ENCODE results near the gene S100Z. TPM values are rescaled to one million over a fixed set of nuclear protein-coding genes. Genes with fewer than 3 reads are reported as not detected.
"Not testable (repeated sequence)": the region's sequence is repeated elsewhere in the genome, so short reads cannot be mapped to it uniquely, and the experiment has no call there.

The S100Z gene
- total and polyA plus RNA-seq, 8 donors = 0.16 to 0.60 (median 0.39) TPM

DNA sequence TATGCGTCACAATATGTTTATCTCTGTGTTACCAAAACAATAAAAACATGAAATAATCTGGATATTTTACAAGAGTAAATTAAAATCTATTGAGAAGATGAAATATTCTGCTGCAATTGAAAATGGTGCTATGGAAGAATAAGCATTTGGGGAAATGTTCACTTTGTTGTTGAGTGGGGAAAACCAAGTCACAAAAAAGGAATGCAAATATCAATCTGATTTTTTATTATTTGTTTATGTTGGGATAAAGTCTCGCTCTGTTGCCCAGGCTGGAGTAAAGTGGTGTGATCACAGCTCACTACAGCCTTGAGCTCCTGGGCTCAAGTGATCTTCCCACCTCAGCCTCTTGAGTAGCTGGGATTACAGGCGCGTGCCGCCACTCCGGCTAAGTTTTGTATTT lies 39.6 kb upstream of the S100Z start:
- DNase-seq = no peak
- no peaks in the 10 kb centered on the region for H3K27me3 ChIP-seq
- no peak overlapping the region for H3K4me3 ChIP-seq
- intact Hi-C loops (cut with DNase I) = no loop called here
- ATAC-seq = no peak
- no peak overlapping the region for H3K27ac ChIP-seq
- H3K9me3 ChIP-seq = peaks cover 0 to 2% of the 10 kb centered on the region in 2 donors
- H3K36me3 ChIP-seq = no peaks in the 10 kb centered on the region
- no peaks in the 10 kb centered on the region for H3K4me1 ChIP-seq
- TF ChIP-seq, protein P1, sequence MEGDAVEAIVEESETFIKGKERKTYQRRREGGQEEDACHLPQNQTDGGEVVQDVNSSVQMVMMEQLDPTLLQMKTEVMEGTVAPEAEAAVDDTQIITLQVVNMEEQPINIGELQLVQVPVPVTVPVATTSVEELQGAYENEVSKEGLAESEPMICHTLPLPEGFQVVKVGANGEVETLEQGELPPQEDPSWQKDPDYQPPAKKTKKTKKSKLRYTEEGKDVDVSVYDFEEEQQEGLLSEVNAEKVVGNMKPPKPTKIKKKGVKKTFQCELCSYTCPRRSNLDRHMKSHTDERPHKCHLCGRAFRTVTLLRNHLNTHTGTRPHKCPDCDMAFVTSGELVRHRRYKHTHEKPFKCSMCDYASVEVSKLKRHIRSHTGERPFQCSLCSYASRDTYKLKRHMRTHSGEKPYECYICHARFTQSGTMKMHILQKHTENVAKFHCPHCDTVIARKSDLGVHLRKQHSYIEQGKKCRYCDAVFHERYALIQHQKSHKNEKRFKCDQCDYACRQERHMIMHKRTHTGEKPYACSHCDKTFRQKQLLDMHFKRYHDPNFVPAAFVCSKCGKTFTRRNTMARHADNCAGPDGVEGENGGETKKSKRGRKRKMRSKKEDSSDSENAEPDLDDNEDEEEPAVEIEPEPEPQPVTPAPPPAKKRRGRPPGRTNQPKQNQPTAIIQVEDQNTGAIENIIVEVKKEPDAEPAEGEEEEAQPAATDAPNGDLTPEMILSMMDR (IDR thresholded peaks at IDR 0.05) = no peak

DNA sequence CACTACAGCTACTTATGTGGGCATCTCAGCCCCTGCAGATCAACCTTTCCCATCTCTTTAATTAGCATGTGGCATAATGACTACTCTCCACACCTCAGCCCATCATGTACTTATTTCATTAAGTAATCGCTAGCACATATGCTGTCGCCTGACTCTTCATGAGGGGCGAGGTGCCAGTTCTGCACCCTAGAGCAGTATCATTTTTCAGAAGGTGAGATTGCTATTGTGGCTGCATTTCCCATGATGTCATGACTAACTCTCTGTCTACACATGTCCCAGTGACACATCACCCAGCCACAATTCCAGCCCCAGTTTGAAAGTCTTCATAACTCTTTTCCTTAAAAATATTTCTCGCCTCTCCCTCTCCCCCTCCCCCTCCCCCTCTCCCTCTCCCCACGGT lies 38.6 kb upstream of the S100Z start:
- Histone ChIP-seq H3K36me3 (no peaks in the 10 kb centered on the region), H3K27me3 (no peaks in the 10 kb centered on the region), H3K4me3 (no peak overlapping the region), H3K27ac (no peak overlapping the region), H3K9me3 (peaks cover 0 to 2% of the 10 kb centered on the region in 2 donors), H3K4me1 (no peaks in the 10 kb centered on the region)
- ATAC-seq = no peak
- DNase-seq = no peak
- TF ChIP-seq, protein P1 (IDR thresholded peaks at IDR 0.05) = no peak
- intact Hi-C loops (cut with DNase I) = no loop called here

DNA sequence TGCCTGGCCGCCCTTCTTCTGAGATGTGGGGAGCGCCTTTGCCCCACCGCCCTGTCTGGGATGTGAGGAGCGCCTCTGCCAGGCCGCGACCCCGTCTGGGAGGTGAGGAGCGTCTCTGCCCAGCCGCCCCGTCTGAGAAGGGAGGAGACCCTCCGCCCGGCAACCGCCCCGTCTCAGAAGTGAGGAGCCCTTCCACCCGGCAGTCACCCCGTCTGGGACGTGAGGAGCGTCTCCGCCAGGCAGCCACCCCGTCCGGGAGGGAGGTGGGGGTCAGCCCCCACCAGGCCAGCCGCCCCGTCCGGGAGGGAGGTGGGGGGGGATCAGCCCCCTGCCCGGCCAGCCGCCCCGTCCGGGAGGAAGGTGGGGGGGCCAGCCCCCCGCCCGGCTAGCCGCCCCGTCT lies 37.6 kb upstream of the S100Z start:
- H3K4me3 ChIP-seq; H3K4me1 ChIP-seq; H3K27ac ChIP-seq; H3K27me3 ChIP-seq; H3K36me3 ChIP-seq; intact Hi-C loops (cut with DNase I); ATAC-seq; DNase-seq; H3K9me3 ChIP-seq: not testable (repeated sequence)

DNA sequence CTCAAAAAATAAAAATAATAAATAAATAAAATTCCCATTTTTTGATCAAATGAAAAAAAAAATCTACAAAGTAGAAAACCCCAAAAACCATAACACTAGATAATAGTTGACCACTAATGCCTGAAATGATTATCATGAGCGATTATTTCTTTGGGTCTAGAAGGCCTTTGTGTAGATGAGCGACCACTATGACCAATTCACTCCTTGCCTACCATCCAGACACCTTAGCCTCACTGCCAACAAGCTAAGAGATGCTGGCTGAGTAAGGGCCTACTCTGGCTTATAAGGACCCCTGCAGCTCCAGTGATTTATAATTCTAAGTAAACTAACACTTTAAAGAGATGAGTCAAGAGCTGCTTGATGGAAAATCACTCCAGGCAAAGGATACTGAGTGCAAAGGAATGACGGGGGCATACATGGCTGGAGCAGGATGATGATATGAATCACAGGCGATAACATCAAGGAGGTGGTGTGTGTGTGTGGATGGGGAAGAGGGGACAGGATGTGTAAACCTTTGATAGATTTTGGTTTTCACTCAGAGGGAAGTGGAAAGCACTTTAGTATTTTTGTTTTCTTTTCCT lies 35.7 kb upstream of the S100Z start:
- ATAC-seq (no peak), DNase-seq (no peak)
- H3K4me3 ChIP-seq = no peak overlapping the region
- no peaks in the 10 kb centered on the region for H3K36me3 ChIP-seq
- intact Hi-C loops (cut with DNase I) = no loop called here
- TF ChIP-seq, protein P1 (IDR thresholded peaks at IDR 0.05) = no peak
- peaks cover 7 to 24% of the 10 kb centered on the region in 2 donors for H3K27me3 ChIP-seq
- H3K4me1 ChIP-seq = peaks cover 1 to 10% of the 10 kb centered on the region in 2 donors
- peaks cover 0 to 2% of the 10 kb centered on the region in 2 donors for H3K9me3 ChIP-seq
- no peak overlapping the region for H3K27ac ChIP-seq

DNA sequence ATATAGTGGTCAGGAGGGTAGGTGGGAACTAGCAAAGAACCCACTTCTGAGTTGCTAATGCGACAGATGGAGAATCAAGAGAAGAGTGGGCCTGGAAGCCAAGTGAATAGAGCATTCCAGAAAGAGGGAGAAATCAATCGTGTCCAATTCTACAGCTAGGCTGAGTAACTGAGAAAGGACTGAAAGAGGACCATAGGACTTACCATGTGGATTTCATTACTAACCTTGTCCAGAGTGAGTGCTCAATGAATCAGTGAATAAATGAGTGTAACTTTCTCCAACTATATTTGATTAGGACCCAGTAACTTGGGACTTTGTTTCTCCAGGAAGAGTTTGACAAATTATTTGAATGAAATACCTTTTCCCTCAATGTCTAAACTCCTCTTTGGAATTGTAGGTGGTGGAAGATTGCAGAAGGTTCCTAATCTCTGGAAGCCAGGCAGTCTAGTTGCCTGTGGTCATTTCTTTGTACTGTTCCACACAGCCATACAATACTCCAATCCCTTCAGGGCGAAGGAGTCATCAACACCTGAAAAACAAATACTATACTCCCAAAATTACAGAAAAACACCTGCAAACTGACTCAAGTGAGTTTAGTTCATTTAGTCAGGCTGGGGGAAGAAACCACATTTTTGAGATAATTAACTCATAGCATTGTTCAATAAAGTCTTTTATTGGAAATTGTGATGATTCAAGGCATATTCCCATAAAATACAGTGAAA lies 33.5 kb upstream of the S100Z start:
- Histone ChIP-seq H3K36me3 (no peaks in the 10 kb centered on the region), H3K27me3 (peaks cover 8 to 46% of the 10 kb centered on the region in 2 donors), H3K4me3 (no peak overlapping the region), H3K9me3 (no peaks in the 10 kb centered on the region), H3K27ac (no peak overlapping the region), H3K4me1 (peaks cover 3 to 26% of the 10 kb centered on the region in 2 donors)
- intact Hi-C loops (cut with DNase I) = no loop called here
- TF ChIP-seq, protein P1 (IDR thresholded peaks at IDR 0.05) = no peak
- ATAC-seq (no peak), DNase-seq (no peak)
